Measurements from ENCODE around the gene SYPL2.
"Not testable (repeated sequence)": the region's sequence is repeated elsewhere in the genome, so short reads cannot be mapped to it uniquely, and the experiment has no call there.

The SYPL2 gene

DNA sequence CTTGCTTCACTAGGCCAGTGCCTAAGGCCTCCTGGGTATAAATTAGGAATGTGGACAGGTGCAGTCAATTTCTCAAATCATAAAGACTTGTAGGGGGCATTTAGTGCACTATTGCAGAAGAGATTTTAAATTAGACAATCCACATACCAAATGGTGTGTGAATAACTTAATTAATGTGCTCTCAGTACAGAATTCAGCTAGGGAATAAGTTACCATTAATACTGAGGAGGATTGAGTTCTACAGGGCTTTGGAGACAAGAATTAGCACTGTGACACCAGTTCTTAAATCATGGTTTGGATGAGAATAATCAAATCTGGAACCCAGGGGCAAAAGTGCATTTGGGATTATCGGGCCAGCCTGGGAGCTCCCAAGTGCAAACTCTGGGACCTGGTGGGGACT, 1.7 kb downstream of the SYPL2 start:
- intact Hi-C loops (cut with DNase I) = no loop called here

DNA sequence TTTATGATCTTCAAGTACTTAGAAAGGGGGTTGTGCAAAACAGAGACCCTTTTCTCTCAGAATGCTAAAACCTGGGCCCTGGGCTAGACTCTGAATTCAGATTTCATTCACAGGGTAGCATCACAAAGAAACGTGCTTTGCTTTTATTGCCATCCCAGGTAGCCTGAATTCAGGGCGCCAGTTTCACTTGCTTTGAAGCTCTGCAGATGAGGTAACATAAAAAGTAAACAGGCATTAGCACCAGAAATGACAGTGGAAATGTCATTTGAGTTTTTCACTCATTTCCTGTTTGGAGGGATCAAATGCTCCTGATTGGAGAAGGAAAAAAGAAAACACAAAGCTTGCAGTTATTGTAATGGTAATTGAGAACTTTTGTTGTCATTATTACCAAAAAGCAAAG, 2.6 kb downstream of the SYPL2 start:
- intact Hi-C loops (cut with DNase I) = no loop called here
- no peak for DNase-seq

More for the DNA sequence above, 1.7 kb downstream of the SYPL2 start:
- DNase-seq = no peak

DNA sequence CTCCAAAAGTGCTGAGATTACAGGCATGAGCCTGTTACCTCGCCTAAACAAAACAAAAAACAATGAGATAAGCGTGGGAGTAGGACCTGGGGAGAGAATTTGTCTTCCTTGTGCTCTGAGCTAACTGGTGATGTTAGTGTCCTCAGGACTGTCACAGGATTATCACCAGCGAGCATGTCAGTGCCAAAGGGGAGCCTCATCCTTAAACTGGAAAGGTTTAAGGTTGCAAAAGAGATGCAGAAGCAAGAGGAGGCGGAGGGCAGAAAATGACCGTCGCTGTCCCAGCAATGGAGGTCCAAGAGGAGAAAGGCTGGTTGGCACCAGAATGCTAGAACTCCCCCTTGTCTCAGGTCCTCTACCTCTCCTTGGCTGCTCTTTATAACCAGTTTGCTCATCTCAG, 3.9 kb downstream of the SYPL2 start:
- intact Hi-C loops (cut with DNase I) = no loop called here
- no peak for DNase-seq

DNA sequence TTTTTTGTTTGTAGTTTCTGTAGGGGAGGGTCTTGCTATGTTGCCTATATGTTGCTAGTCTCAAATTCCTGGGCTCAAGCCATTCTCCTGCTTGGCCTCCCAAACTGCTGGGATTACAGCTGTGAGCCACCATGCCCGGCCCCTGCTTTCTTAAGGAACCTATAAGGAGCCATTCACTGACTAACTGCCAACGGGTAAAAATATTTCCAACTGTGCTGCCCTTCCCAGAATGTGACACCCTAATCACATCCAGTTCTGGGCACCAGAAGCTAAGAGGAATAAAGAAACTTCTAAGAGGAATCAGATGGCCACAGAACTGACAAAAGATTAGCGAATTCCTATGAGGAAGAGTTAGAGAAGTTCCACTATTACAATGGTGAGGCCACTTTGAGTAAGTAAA, 6.4 kb downstream of the SYPL2 start:
- no peak for DNase-seq
- intact Hi-C loops (cut with DNase I) = no loop called here

DNA sequence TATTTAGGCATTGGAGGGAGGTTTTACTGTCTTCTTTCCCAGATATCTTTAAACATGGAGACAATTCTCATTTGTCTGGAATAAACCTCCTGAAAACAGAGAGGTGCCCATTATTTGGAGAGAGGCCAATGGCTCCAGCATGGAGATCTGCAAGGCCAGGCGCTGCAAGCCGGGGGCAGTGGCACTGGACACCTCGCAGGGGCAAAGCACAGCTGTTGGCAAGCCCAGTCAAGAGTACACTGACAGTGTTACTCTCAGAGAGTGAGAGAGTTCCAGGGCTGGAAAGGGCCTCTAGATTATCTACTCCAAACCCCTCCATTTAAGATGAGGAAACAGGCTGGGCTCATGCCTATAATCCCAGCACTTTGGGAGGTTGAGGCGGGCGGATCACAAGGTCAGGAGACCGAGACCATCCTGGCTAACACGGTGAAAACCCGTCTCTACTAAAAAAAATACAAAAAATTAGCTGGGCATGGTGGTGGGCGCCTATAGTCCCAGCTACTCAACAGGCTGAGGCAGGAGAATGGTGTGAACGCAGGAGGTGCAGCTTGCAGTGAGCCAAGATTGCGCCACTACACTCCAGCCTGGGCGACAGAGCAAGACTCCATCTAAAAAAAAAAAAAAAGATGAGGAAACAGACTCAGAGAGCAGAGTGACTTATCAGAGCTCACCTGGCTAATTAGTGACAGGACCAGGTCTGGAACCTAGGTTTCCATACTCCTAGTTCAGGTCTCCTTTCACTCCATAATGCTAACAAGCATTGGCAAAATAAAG, 7.1 kb downstream of the SYPL2 start:
- DNase-seq; intact Hi-C loops (cut with DNase I): not testable (repeated sequence)

DNA sequence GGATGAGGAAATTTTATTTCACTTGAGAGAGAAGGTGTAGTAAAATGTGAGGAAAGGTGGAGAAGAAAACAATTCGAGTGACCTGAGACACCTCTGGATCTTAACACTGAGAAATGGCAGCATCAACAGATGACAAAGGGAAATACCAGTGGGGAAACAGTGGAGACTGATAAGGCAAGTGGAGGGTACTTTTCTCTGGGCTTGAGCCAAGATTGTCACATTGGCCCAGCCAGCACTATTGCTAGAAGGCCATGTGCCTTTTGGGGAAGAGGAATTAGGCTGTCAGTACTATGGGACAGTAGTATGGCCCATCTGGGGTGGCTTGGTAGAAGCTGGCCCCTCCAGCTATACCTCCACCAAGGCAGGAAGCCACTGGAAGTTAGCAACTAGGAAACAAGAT, 8.4 kb downstream of the SYPL2 start:
- DNase-seq = peak in 1 of 10 donors; percentile 20
- intact Hi-C loops (cut with DNase I) = no loop called here

DNA sequence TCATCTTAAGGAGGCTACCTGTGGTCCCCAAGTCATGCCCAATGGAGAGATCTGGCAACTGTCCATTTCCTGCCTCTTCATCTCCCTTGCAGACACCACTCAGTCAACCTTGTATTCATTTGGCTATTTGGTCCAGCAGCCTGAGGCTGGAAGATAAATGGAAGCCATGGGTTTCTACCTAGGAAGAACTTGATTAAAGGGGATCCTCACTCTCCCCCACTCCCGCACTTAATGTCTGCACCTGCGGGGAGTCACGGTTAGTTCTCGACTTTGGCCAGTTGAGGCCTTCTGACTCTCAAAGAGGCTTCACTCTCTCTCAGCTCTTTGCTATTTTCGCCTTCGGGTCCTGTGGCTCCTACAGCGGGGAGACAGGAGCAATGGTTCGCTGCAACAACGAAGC, 8.9 kb downstream of the SYPL2 start:
- peak in 1 of 10 donors; percentile 43 for DNase-seq
- intact Hi-C loops (cut with DNase I) = no loop called here

DNA sequence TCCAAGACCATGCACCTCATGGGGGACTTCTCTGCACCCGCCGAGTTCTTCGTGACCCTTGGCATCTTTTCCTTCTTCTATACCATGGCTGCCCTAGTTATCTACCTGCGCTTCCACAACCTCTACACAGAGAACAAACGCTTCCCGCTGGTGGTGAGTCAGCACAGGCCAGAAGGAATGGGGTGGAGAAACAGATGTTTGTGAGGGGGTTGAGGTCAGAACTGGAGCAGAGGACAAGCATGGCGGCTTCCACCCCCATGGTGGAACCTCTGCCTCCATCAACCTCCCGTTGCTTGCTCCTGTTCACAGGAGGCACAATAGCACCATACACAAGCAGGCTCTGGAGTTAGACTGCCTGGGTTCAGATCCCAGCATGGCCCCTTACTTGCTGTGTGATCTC, 10.5 kb downstream of the SYPL2 start:
- intact Hi-C loops (cut with DNase I) = no loop called here
- no peak for DNase-seq

DNA sequence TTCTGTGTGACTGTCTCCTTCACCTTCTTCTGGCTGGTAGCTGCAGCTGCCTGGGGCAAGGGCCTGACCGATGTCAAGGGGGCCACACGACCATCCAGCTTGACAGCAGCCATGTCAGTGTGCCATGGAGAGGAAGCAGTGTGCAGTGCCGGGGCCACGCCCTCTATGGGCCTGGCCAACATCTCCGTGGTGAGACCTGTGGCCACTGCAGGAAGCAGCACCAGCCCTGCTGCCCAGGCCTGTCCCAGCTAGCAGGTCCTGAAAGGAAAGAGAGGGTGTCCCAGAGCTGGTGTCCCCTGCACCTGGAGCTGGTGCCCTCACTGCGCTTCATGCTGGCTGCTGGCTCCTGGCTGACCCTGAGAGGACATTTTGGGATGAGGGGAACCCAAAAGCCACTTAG, 11.5 kb downstream of the SYPL2 start:
- intact Hi-C loops (cut with DNase I) = no loop called here
- DNase-seq = peak in 1 of 10 donors; percentile 12

DNA sequence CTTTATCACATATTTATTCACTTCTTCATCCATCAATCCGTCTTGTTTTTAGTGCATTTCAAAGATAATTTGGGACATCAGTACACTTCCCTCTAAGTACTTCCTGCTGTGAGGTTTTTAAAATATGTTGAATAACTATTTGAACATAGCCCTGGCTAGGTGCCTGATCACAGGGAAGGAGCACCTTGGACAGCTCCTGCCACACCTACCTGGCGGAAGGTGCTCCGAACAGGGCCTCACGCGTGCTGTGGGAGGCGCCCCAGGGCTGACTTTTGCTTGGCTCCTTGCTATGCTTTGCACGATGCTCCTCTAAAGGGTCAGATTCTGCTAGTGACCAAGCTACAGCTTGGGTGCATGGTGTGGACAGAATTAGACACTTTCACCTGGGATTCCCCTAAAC, 12.5 kb downstream of the SYPL2 start:
- intact Hi-C loops (cut with DNase I) = no loop called here
- no peak for DNase-seq

DNA sequence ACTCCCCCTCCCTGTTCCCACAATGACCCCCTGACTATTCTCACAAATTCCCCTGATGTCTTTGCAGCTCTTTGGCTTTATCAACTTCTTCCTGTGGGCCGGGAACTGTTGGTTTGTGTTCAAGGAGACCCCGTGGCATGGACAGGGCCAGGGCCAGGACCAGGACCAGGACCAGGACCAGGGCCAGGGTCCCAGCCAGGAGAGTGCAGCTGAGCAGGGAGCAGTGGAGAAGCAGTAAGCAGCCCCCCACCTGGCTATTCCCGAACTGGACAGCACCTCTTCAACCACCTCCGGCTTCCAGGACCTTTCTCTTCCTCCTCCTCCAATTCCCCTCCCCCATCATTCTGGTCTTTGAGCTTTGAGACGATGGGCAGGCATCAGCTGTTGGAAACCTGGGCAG, 13.0 kb downstream of the SYPL2 start:
- DNase-seq = no peak
- intact Hi-C loops (cut with DNase I) = no loop called here

DNA sequence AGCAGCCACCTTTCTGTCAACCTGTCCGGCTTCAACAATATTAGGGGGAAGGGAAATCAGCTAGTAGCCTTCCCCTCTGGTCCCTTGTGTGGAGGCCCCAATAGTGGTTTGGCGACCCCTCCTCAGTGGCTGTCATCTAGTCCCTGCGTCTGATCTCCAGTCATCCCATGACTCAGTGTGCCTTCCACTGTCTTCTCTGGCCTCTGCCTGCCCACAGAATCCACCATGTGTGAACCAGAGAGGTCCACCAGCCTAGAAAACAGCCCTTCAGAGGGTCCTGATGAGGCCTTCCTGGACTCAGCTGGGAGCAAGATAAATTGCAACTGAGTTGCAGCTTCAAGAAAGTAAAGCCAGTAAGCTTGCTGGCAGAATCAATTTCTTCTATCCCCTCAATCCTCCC, 13.6 kb downstream of the SYPL2 start:
- intact Hi-C loops (cut with DNase I) = no loop called here
- DNase-seq = no peak

DNA sequence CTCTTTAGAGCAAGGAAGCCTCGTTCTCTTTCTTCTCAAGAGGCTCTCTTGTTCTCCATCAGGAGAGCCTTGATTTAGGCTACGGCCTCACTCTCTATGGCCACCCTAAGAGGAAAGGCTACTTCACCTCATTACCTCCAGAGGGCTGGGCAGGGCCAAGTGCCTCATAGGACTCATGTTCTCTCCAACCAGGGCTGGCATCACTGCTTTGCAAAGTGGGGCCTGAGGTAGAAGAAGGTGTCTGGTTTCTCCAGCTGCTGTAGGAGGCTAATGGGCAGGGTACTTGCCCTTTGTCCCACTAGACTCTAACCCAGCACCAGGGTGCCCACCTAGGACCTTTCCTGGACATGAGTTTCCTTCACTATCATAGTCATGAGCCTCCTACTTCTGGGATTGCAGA, 15.3 kb downstream of the SYPL2 start:
- intact Hi-C loops (cut with DNase I) = loop anchor here (2.0 kb wide), 1 partner anchor 55 kb away; the partner anchor contains the start of gene PSMA5
- no peak for DNase-seq

DNA sequence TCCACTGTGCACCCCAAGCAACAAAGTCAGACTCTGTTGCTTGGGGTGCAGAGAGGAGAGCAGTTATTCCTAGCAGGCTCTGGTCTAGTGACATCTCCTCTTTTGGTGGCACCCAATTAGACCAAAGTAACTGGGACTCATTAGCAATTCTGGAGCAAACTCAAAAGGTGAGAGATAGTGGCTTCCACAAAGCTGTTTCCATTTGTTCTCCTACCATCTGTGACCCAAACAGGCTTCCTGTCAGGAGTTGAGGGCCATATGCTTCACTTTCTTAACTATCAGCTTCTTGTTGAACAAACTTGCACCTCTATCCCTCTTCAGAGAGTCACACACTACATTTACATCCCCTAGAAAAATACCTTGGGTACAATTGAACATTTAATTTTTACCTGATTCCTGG, 15.9 kb downstream of the SYPL2 start:
- intact Hi-C loops (cut with DNase I) = loop anchor here (2.0 kb wide), 1 partner anchor 55 kb away; the partner anchor contains the start of gene PSMA5
- no peak for DNase-seq

DNA sequence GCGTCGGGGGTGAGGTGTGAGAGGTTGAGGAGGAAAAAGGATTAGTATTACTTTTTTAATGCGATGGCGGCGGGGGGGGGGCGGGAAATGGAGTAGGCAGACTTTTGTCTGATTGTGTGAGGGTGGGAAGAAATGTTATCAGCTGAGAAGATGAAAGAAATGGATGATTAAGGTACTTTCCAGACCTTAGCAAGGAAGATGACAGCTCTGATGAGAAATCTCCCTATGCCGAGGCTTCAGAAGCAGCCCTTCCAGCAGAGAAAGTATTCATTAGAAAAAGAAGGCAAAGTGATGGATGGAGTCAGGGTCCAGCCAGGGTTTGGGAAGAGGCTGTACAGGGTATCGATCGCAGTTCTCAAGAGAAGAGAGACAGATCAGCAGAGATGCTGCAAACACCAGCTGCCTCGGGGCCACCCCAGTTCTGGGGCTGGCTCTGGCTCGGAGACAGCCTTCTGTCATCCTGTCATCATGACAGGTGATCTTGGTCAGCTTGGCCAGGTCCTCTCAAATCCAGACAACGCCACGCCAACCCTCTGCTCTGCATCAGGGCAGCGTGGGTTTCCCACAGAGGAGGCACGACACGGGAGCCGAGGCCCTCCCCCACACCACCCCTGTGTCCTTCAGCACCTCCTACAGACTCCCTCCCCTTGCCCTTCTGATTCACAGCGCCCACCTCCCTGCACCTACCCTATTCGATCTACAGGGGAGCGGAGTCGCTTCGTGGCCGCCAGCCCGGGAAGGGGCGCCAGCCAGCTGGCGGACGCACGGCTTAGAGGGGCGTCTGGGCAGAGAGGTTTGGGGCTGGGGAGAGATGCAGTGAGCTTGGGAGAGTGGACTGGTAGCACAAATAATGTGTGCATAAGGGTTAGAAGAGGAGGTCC, 16.7 kb downstream of the SYPL2 start:
- intact Hi-C loops (cut with DNase I) = loop anchor here (2.0 kb wide), 1 partner anchor 56 kb away; the partner anchor contains the start of gene PSMA5
- DNase-seq = peak in 9 of 10 donors; percentile 33 to 92 (median 54)

DNA sequence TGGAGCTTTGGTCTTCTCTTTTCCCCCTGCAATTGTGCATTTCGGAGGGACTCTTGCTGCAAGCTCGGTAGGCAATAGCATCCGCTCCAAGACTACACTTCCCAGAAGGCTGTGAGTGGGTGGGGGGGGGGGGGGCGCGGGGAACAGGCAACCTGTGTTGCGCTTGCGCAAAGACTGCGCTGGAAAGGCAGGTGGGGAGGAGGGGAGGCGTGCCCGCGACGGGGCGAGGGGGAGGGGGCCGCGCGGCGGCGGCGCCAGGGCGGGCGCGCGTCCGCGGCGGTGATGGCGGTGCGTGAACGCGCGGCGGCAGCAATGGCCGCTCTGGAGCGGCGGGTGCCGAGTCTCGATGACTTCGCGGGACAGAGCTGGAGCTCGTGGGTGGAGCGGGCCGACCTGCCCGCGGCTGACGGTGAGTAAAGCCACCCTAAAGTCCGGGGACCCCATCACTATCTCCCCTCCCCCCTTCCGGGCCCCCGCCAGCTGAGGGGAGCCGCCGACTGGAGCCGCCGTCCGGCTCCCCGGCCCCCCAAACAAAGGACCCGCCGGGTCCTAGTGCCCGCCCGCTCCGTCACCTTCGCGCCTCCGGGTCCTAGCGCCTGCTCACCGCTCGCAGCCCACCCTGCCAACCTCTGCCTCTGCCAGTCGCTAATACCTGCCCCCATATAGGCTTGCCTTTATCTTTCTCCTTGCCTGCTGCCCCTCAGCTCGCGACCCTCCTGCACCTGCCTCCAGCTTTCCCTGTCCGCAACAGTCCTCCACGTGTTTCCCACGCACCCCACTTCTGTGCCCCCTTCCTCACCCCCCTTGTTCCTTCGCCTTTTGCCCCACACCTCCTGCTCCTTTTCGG, 17.5 kb downstream of the SYPL2 start, which contains the start of gene ATXN7L2:
ATXN7L2 (plus strand) TSS at position 234 of the 847 bp plus-strand sequence; CDS start at position 283, 49 bp downstream.
- intact Hi-C loops (cut with DNase I) = loop anchor here (2.0 kb wide), 1 partner anchor 57 kb away; the partner anchor contains the start of gene PSMA5
- peak; percentile 85 to 98 (median 90) for DNase-seq

DNA sequence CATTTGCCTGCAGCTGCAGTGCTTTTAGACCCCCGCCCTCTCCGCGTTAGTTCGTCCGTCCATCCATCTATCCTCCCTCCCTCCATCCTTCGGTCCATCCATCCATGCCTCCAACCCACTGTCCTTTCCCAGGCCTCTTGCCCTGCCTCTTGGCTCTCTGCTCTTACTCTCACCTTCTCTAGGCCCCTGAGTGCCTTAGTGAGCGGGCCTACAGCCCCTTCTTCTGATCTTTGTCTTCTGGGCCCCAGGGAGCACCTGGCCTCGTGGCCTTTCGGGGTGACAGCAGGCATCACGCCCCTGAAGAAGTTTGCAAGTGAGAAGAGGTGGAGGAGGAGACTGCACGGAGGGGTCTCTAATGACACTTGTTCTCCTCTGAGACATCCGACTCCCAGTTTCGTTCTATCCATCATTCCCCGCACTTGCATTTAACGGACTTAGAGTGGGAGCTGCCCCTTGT, 18.2 kb downstream of the SYPL2 start:
- no peak for DNase-seq
- intact Hi-C loops (cut with DNase I) = no loop called here

DNA sequence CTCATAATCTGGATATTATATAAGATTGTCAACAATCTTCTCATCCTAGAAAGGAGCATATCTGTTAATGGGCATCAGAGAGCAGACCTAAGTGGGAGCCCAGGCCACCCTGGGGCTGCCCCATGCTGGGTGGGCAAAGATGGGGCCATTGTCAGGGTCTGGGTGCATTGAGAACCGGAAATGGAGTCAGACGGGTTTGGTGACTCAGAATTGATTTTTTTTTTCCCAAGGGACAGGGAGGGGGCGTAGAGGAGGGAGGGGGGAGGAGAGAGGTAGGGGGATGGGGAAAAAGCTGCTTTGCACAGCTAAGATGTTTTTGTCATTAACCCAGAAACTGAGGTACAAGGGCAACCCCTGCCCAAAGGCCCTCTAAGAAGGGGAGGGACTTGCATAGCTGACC, 18.7 kb downstream of the SYPL2 start:
- peak in 1 of 10 donors; percentile 55 for DNase-seq
- intact Hi-C loops (cut with DNase I) = no loop called here

DNA sequence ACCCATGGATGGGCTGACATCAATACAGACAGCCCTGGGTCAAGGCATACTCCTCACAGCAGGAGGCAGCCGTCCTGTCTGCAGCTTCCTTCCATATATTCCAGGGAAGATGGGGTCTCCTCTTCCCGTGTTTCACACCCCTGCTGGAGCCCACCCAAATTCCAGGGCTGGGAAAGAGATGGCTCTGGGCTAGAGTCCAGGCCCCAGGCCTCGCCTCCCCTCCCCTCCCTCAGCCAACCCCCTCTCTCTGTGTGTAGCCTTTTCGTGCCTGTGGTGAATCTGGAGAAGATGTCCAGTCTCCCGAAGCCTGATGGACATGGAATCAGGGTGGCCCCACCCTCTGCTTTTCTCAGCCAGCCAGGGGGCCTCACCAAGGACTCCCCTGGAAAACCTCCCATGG, 20.9 kb downstream of the SYPL2 start:
- intact Hi-C loops (cut with DNase I) = no loop called here
- no peak for DNase-seq

DNA sequence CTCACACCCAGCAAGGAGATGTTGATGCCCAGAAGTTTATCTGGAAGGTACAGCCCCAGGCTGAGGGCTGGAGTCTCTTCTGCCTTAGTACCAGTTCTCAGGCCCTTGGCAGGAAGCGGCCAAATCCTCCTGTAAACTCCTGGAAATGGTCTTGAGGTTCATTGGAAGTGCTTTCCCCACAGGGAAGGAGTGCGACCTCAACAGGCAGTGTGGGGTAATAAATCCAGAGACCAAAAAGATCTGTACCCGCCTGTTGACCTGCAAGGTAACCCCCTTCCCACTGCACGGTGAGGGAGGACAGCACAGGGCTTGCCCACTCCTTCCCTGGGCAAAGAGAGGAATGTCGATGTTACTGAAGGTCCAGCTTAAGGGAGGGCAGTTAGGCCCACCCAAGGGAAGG, 21.9 kb downstream of the SYPL2 start:
- intact Hi-C loops (cut with DNase I) = no loop called here
- DNase-seq = no peak

Measured in posterior cingulate gyrus (tissue), 11 donors.